Measurements from ENCODE around the gene BCAT1.

The BCAT1 gene

DNA sequence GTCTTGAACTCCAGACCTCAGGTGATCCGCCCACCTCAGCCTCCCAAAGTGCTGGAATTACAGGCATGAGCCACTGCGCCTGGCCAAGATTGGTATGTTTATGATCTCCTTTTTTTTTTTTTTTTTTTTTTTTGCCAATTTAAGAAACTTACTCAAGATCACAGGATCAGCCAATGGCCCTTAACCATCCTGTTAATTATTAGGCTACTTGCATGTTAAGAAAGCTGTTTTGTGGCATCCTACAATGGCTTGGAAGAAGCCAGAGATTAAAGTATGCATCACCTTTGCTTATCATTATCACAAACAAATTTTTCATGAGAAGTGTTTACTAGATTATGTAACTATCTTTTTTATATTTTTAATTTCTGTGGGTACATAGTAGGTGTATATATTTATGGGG lies 140.2 kb downstream of the BCAT1 start:
- DNase-seq (ENCODE audit: low read depth) = no peak

DNA sequence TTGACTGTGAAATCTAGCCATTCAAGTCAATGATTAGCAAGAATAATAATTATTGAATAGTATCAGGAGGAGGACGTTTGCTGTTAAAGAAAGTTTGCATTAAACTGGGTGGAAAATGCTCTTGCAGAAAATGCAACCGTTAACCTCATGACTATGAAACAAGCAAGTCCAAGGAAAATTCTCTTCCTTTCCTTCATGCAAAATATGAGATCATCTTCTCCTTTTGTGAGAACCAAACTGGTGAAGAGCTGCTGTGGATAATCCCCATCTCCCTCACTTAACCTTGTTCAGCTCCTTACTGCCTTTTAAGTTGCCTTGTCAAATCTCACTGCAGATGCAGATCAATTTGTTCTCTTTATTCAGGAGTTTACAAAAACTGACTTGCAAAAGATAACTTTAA lies 142.5 kb downstream of the BCAT1 start:
- DNase-seq (ENCODE audit: low read depth) = no peak

GRCh38 chr12:24803430-24804245 lies 145.3 kb downstream of the BCAT1 start:
- no peak for DNase-seq (ENCODE audit: low read depth)

DNA sequence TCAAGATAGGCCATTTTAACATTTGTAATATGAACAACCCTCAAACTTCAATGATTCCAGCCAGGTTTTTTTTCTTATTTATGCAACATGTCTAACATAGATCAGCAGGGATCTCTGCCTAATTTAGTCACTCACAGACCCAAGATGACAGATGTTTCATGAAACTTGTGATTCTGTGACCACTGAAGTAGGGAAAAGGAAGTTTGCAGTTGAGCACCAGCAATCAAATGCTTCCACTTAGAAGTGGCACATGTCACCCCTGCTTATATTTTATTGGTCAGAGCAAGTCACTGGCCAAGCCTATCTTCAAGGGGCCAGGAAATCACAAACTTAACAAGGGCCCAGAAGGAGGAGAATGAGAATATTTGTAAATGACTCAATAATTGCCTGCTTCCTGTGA lies 150.6 kb downstream of the BCAT1 start:
- DNase-seq (ENCODE audit: low read depth) = no peak

GRCh38 chr12:24797901-24798300 lies 151.0 kb downstream of the BCAT1 start:
- DNase-seq (ENCODE audit: low read depth) = no peak

DNA sequence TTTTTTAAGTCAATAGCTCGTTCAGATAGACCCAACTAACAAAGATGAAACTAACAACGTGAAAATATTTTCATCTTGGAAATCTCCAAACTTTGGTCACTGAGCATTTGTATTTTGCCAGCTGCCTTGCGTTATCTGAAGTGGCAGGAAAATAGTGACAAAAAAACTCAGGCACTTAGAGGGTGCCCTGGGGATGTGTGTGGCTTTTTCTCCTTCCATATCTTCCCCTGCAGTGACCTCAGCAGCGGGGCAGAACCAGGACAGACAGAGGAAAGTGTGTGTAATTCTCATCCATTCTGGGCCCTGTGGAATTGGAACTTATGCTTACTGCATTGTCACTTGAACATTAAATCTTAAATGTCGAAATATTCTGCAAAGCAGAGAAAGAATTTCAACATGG lies 152.0 kb downstream of the BCAT1 start:
- DNase-seq (ENCODE audit: low read depth) = no peak

- DNase-seq (ENCODE audit: low read depth) = no peak
Observed at GRCh38 chr12:24795699-24796347, 153.1 kb downstream of the BCAT1 start.

DNA sequence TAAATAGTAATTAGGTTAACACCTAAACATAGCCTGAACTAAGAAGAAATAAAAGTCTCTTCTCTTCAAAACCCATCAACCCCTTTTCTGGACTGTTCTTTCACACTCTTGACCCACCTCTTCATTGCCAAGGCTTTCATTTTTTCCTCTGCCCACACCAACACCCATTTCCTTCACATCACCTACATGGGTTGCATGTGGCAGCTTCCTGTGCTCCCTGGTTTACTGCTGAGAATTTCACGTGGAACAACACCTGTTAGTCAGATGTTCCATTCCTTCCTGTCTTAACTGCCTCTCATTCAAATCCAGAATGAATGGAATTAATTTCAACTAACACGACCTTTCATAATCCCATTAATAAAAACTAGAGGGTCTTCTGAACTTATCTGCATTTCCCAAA lies 157.3 kb downstream of the BCAT1 start:
- DNase-seq (ENCODE audit: low read depth) = no peak

GRCh38 chr12:24788886-24789285 lies 160.0 kb downstream of the BCAT1 start:
- no peak for DNase-seq (ENCODE audit: low read depth)

DNA sequence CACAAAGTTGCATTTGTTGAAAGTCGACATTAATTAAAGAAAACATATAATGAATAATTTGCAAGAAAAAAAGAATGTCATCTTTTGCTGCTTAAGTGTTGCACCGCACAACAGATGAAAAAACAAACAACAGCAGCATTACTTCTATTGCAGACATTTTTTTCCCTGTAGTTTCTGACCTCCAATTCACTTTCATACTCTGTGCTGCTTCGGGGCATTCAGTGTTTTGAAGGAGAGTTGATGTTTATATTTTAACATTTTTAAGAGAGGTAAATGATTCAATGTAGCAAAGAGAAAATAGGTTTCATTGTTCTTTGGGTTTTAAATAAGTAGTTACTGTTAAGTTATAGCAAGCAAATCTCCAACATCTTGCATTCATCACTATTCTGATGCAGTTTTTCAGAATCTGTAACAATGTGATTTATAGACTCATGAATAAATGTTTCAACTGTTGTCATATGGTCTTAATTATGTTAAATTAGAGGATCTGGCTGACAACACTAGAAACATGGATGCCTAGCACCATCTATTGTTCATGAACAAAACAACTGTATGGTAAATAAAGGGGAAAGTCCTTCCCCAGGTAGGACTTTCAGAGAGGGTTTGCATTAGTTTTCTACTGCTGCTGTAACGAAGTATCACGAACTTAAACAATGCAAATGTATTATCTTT lies 168.1 kb downstream of the BCAT1 start:
- no peak for DNase-seq (ENCODE audit: low read depth)

DNA sequence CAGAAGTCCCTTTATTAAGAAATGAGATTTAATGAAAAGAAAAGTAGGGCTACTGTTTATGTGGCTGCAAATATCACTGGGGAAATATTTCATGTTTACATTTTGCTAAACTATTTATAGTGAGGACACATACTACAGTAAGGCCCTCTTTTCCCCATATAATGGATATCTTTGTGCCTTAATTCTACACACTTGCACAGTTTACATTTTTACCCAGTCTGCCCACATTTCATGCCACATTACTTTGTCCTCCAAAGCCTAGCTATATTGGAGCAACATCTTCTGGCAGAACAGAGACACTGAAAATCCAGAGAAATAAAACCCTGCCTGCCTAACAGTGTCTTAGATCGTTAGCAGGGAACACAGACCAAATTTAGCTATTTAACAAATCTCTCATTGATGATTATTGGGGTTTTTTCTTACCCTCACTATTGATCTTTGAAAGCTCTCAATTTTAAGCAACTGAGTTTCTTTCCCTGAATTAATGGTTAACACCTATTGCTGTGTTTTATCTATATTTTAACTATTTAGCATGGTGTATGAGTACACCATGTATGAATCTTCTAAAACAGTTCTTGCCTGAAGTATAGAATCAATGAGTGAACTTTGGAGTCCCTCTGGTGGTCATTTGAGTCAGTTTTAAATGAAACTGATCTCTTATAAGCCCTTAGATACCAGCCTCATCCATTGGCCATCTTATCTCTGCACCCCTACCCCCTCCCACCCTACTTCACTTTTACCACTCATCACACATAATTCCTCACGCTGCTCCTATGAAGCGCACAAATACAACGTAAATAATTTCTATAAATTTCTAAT lies 170.2 kb downstream of the BCAT1 start:
- no peak for DNase-seq (ENCODE audit: low read depth)

- no peak for DNase-seq (ENCODE audit: low read depth)
Observed at GRCh38 chr12:24777359-24777758, 171.5 kb downstream of the BCAT1 start.

DNA sequence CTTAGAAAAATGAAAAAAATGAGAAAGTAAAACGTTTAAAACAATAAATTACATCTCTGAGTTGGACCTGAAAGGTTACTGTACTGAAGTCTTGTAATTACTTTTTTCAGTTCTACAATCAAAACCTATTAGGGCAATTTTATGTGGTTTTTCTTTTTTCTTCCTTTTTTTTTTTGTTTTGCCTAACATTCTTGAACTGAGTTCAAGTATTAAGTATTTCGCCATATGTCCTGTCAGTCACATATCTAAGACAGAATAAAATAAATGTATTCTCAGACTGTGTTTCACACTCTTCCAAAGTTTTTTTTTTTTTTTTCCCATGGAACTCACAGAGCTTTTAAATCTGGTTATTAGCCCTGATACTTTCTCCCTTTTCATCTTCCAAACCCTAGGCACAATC lies 172.0 kb downstream of the BCAT1 start:
- DNase-seq (ENCODE audit: low read depth) = no peak

- DNase-seq (ENCODE audit: low read depth) = no peak
Observed at GRCh38 chr12:24775073-24775472, 173.8 kb downstream of the BCAT1 start.

GRCh38 chr12:24773996-24774395 lies 174.9 kb downstream of the BCAT1 start:
- DNase-seq (ENCODE audit: low read depth) = no peak

GRCh38 chr12:24772813-24773212 lies 176.1 kb downstream of the BCAT1 start:
- no peak for DNase-seq (ENCODE audit: low read depth)

- DNase-seq (ENCODE audit: low read depth) = no peak
Observed at GRCh38 chr12:24770821-24771220, 178.1 kb downstream of the BCAT1 start.

GRCh38 chr12:24770334-24770733 lies 178.6 kb downstream of the BCAT1 start:
- DNase-seq (ENCODE audit: low read depth) = no peak

- no peak for DNase-seq (ENCODE audit: low read depth)
Observed at GRCh38 chr12:24769682-24770081, 179.2 kb downstream of the BCAT1 start.

GRCh38 chr12:24768415-24768814 lies 180.5 kb downstream of the BCAT1 start:
- DNase-seq (ENCODE audit: low read depth) = no peak

GRCh38 chr12:24767016-24767415 lies 181.9 kb downstream of the BCAT1 start:
- no peak for DNase-seq (ENCODE audit: low read depth)

DNA sequence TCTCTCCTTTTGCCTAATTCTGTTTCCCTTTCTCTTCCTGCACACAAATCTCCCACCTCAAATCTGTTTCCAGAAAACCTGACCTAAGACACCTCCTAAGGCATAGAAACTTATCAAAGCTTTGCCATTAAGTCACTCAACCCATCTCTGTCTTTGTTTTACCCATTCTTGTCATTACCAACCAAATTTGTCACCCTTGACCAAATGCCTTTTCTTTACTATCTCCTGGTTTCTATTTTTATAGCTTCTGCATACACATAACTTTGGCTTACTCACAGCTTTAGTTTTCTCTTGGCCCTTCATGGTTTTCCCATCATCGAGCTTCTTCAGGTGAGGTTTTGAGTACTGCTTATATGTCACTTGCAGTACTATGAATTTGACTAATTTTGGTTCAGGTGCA lies 184.2 kb downstream of the BCAT1 start:
- DNase-seq (ENCODE audit: low read depth) = no peak
